Liver (tissue), 9 donors: ENCODE measurements around the gene MYH11. TPM values are rescaled to one million over a fixed set of nuclear protein-coding genes. Genes with fewer than 3 reads are reported as not detected.
"Not testable (repeated sequence)": the region's sequence is repeated elsewhere in the genome, so short reads cannot be mapped to it uniquely, and the experiment has no call there.

ENCODE experiments used
- DNase-seq: peaks from one replicate; pipeline ENCODE4 v3.0.0-alpha.2; 2017; ENCODE audit warnings: low spot score
- H3K27ac ChIP-seq, 2 donors: one replicate each; pipeline ENCODE4 v1.7.0; 2013; ENCODE audit warnings: inconsistent platforms in 2 of 2, low read length in 2 of 2, control low read depth in 1 of 2, low read depth in 1 of 2, mild to moderate bottlenecking in 1 of 2
- H3K27me3 ChIP-seq, 4 donors: one replicate each; pipeline versions ENCODE4 v1.6.1 to v1.7.0; 2013; ENCODE audit warnings: low read length in 3 of 4, inconsistent platforms in 1 of 4, mild to moderate bottlenecking in 1 of 4, moderate library complexity in 1 of 4; ENCODE audit not compliant: control insufficient read depth in 4 of 4, insufficient read depth in 4 of 4
- H3K36me3 ChIP-seq, 4 donors: one replicate each; pipeline versions ENCODE4 v1.6.1 to v1.7.0; 2013; ENCODE audit warnings: low read length in 3 of 4, mild to moderate bottlenecking in 3 of 4, low read depth in 1 of 4, moderate library complexity in 1 of 4; ENCODE audit not compliant: control insufficient read depth in 4 of 4, insufficient read depth in 3 of 4
- H3K4me1 ChIP-seq, 4 donors: one replicate each; pipeline versions ENCODE4 v1.6.1 to v1.7.0; 2013; ENCODE audit warnings: low read length in 3 of 4, mild to moderate bottlenecking in 3 of 4, moderate library complexity in 1 of 4; ENCODE audit not compliant: control insufficient read depth in 4 of 4, insufficient read depth in 4 of 4
- H3K4me3 ChIP-seq, 3 donors: one replicate each; pipeline versions ENCODE4 v1.6.1 to v1.7.0; 2013; ENCODE audit warnings: low read length in 3 of 3, control low read depth in 1 of 3, low read depth in 1 of 3, mild to moderate bottlenecking in 1 of 3
- H3K9ac ChIP-seq, 2 donors: one replicate each; pipeline ENCODE4 v1.7.0; 2013; ENCODE audit warnings: low read length in 2 of 2, mild to moderate bottlenecking in 2 of 2, moderate library complexity in 2 of 2, control low read depth in 1 of 2, low read depth in 1 of 2
- H3K9me3 ChIP-seq, 4 donors: one replicate each; pipeline versions ENCODE4 v1.6.1 to v1.7.0; 2013; ENCODE audit warnings: low read length in 3 of 4; ENCODE audit not compliant: control insufficient read depth in 4 of 4
- EGR1 ChIP-seq, 2 donors: IDR thresholded peaks; 2 replicates each; pipeline ENCODE4 v1.6.1; 2016 to 2018; ENCODE audit warnings: antibody characterized with exemption in 2 of 2, low read depth in 2 of 2
- FOXA1 ChIP-seq: IDR thresholded peaks from 2 replicates; pipeline ENCODE4 v1.6.1; 2016; ENCODE audit warnings: antibody characterized with exemption
- FOXA2 ChIP-seq: IDR thresholded peaks from 2 replicates; pipeline ENCODE4 v1.6.1; 2016; ENCODE audit warnings: antibody characterized with exemption
- GABPA ChIP-seq, 2 donors: IDR thresholded peaks in 1 of 2; conservative IDR thresholded peaks in 1 of 2; 2 replicates each; pipeline ENCODE4 v1.6.1; 2016; ENCODE audit warnings: antibody characterized with exemption in 2 of 2, mild to moderate bottlenecking in 1 of 2, moderate library complexity in 1 of 2
- HNF4A ChIP-seq, 2 donors: conservative IDR thresholded peaks; 2 replicates each; pipeline ENCODE4 v1.6.1; 2016; ENCODE audit warnings: antibody characterized with exemption in 2 of 2, mild to moderate bottlenecking in 2 of 2
- HNF4G ChIP-seq: IDR thresholded peaks from 2 replicates; pipeline ENCODE4 v1.6.1; 2016; ENCODE audit warnings: antibody characterized with exemption
- NR2F2 ChIP-seq: IDR thresholded peaks from 2 replicates; pipeline ENCODE4 v1.6.1; 2016; ENCODE audit warnings: antibody characterized with exemption
- RAD21 ChIP-seq, 2 donors: IDR thresholded peaks; 2 replicates each; pipeline ENCODE4 v1.6.1; 2016; ENCODE audit warnings: antibody characterized with exemption in 2 of 2, mild to moderate bottlenecking in 2 of 2
- RXRA ChIP-seq, 2 donors: IDR thresholded peaks; 2 replicates each; pipeline ENCODE4 v1.6.1; 2017 to 2018; ENCODE audit warnings: antibody characterized with exemption in 2 of 2, mild to moderate bottlenecking in 1 of 2
- SP1 ChIP-seq: IDR thresholded peaks from 2 replicates; pipeline ENCODE4 v1.6.1; 2018; ENCODE audit warnings: antibody characterized with exemption, mild to moderate bottlenecking
- TAF1 ChIP-seq: conservative IDR thresholded peaks from 2 replicates; pipeline ENCODE4 v1.6.1; 2016; ENCODE audit warnings: antibody characterized with exemption, mild to moderate bottlenecking
- YY1 ChIP-seq: IDR thresholded peaks from 2 replicates; pipeline ENCODE4 v1.6.1; 2016; ENCODE audit warnings: antibody characterized with exemption, mild to moderate bottlenecking
- WGBS: extraction: QIAGEN DNeasy Blood & Tissue Kit; methylation state at CpG from one replicate; pipeline ENCODE4 v1.1.7; 2013; 5-methylcytosine and 5-hydroxymethylcytosine counted together
- polyA plus RNA-seq, 2 donors: library from polyadenylated mRNA; stranded (reverse) in 1 of 2; unstranded in 1 of 2; fragments of 200-250 nt in 1 of 2; fragments of >200 nt in 1 of 2; fragmentation: Nextera tagmentation in 1 of 2; extraction: Ambion mirVana in 1 of 2; gene quantifications; one replicate each; pipeline versions ENCODE4 v1.2.1 to v1.2.3, GENCODE V29; 2013 to 2015
- total RNA-seq, 2 donors: library from RNA; depleted of rRNA; stranded (reverse); fragments of >200 nt; gene quantifications; one replicate each; pipeline ENCODE4 v1.2.3, GENCODE V29; 2014
- TF ChIP-seq, protein P1 (sequence below): IDR thresholded peaks from 2 replicates; pipeline ENCODE4 v1.6.1; 2016; ENCODE audit warnings: antibody characterized with exemption
- TF ChIP-seq, protein P2 (sequence below): IDR thresholded peaks from 2 replicates; pipeline ENCODE4 v1.6.1; 2016; ENCODE audit warnings: antibody characterized with exemption, mild to moderate bottlenecking
- TF ChIP-seq, protein P3 (sequence below): IDR thresholded peaks from 2 replicates; pipeline ENCODE4 v1.6.1; 2016; ENCODE audit warnings: antibody characterized with exemption
- TF ChIP-seq, protein P4 (sequence below): fragments of 150-350 bp; IDR thresholded peaks from 2 replicates; pipeline ENCODE4 v1.5.1; 2017; ENCODE audit warnings: improper control_type of control experiment, low read depth, low read length; ENCODE audit not compliant: missing input control
- TF ChIP-seq, protein P5 (sequence below): IDR thresholded peaks from 2 replicates; pipeline ENCODE4 v1.6.1; 2016; ENCODE audit warnings: antibody characterized with exemption
- donor health status: healthy.
- donor health status: healthy.
- donor health status: healthy.
- donor health status: healthy.
- donor health status: healthy.

MYH11 gene
- total and polyA plus RNA-seq, 4 donors = 0.51 to 33.7 (median 4.0) TPM

DNA sequence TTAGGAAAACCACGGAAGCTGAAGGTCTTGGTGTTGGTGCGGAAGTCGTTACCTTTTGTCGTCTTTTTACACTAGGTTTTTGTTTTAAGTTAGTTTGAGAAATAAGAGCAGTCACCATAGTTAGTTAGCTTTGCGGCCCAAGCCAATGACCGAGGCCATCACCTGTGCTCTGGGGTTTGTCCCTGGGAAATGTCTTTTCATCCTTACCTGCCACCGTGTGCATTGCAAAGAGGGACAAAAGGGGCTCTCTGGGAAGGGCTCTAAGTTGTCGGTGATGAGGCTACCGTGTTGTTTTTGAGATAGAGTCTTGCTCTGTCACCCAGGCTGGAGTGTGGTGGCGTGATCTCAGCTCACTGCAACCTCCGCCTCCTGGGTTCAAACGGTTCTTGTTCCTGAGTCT, 157.0 kb downstream of the MYH11 start:
- Histone ChIP-seq H3K4me1 (no peaks in the 10 kb centered on the region), H3K27me3 (no peaks in the 10 kb centered on the region), H3K9ac (no peak overlapping the region), H3K9me3 (no peaks in the 10 kb centered on the region), H3K4me3 (no peak overlapping the region), H3K36me3 (peaks cover 9 to 32% (median 12%) of the 10 kb centered on the region in 4 donors), H3K27ac (no peak overlapping the region)
- TF ChIP-seq HNF4A (conservative IDR thresholded peaks at IDR 0.05) (no peak), HNF4G (no peak), YY1 (no peak), SP1 (no peak), EGR1 (IDR thresholded peaks at IDR 0.05; ENCODE audit: low read depth in 2 of 2) (no peak), FOXA2 (no peak)
- no peak for DNase-seq
- 98% methylated on average over 12 of the region's 12 CpGs for WGBS

DNA sequence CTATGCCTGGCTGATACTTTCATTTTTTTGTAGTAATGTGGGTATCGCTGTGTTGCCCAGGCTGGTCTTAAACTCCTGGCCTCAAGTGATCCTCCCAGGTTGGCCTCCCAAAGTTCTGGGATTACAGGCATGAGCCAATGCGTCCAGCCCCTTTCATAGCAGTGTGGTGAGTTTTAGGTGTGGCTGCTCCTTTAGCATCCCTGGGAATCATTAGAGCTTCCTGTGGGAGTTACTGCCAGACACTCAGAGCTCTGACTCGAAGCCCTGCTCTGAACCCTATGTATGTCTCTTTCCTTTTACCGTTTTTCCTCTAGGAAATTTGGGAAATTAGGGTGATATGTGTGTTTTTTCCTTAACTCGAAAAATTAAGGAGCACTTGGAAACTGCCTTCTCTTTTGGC, 162.3 kb downstream of the MYH11 start:
- Histone ChIP-seq H3K27me3 (no peaks in the 10 kb centered on the region), H3K9me3 (no peaks in the 10 kb centered on the region), H3K27ac (no peak overlapping the region), H3K4me1 (no peaks in the 10 kb centered on the region), H3K4me3 (no peak overlapping the region), H3K36me3 (peaks cover 6 to 41% (median 17%) of the 10 kb centered on the region in 4 donors), H3K9ac (no peak overlapping the region)
- TF ChIP-seq NR2F2 (no peak), TAF1 (no peak), FOXA1 (no peak), RAD21 (IDR thresholded peaks at IDR 0.05) (no peak), HNF4G (no peak), HNF4A (conservative IDR thresholded peaks at IDR 0.05) (no peak), EGR1 (IDR thresholded peaks at IDR 0.05; ENCODE audit: low read depth in 2 of 2) (no peak), SP1 (no peak), GABPA (IDR thresholded peaks at IDR 0.05 in 1 of 2, conservative IDR thresholded peaks at IDR 0.05 in 1 of 2) (no peak), RXRA (IDR thresholded peaks at IDR 0.05) (no peak), YY1 (no peak), FOXA2 (no peak)
- TF ChIP-seq, protein P1, sequence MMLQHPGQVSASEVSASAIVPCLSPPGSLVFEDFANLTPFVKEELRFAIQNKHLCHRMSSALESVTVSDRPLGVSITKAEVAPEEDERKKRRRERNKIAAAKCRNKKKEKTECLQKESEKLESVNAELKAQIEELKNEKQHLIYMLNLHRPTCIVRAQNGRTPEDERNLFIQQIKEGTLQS = no peak
- TF ChIP-seq, protein P2, sequence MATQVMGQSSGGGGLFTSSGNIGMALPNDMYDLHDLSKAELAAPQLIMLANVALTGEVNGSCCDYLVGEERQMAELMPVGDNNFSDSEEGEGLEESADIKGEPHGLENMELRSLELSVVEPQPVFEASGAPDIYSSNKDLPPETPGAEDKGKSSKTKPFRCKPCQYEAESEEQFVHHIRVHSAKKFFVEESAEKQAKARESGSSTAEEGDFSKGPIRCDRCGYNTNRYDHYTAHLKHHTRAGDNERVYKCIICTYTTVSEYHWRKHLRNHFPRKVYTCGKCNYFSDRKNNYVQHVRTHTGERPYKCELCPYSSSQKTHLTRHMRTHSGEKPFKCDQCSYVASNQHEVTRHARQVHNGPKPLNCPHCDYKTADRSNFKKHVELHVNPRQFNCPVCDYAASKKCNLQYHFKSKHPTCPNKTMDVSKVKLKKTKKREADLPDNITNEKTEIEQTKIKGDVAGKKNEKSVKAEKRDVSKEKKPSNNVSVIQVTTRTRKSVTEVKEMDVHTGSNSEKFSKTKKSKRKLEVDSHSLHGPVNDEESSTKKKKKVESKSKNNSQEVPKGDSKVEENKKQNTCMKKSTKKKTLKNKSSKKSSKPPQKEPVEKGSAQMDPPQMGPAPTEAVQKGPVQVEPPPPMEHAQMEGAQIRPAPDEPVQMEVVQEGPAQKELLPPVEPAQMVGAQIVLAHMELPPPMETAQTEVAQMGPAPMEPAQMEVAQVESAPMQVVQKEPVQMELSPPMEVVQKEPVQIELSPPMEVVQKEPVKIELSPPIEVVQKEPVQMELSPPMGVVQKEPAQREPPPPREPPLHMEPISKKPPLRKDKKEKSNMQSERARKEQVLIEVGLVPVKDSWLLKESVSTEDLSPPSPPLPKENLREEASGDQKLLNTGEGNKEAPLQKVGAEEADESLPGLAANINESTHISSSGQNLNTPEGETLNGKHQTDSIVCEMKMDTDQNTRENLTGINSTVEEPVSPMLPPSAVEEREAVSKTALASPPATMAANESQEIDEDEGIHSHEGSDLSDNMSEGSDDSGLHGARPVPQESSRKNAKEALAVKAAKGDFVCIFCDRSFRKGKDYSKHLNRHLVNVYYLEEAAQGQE = no peak
- TF ChIP-seq, protein P3, sequence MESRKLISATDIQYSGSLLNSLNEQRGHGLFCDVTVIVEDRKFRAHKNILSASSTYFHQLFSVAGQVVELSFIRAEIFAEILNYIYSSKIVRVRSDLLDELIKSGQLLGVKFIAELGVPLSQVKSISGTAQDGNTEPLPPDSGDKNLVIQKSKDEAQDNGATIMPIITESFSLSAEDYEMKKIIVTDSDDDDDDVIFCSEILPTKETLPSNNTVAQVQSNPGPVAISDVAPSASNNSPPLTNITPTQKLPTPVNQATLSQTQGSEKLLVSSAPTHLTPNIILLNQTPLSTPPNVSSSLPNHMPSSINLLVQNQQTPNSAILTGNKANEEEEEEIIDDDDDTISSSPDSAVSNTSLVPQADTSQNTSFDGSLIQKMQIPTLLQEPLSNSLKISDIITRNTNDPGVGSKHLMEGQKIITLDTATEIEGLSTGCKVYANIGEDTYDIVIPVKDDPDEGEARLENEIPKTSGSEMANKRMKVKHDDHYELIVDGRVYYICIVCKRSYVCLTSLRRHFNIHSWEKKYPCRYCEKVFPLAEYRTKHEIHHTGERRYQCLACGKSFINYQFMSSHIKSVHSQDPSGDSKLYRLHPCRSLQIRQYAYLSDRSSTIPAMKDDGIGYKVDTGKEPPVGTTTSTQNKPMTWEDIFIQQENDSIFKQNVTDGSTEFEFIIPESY = no peak
- TF ChIP-seq, protein P4, sequence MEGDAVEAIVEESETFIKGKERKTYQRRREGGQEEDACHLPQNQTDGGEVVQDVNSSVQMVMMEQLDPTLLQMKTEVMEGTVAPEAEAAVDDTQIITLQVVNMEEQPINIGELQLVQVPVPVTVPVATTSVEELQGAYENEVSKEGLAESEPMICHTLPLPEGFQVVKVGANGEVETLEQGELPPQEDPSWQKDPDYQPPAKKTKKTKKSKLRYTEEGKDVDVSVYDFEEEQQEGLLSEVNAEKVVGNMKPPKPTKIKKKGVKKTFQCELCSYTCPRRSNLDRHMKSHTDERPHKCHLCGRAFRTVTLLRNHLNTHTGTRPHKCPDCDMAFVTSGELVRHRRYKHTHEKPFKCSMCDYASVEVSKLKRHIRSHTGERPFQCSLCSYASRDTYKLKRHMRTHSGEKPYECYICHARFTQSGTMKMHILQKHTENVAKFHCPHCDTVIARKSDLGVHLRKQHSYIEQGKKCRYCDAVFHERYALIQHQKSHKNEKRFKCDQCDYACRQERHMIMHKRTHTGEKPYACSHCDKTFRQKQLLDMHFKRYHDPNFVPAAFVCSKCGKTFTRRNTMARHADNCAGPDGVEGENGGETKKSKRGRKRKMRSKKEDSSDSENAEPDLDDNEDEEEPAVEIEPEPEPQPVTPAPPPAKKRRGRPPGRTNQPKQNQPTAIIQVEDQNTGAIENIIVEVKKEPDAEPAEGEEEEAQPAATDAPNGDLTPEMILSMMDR = no peak
- TF ChIP-seq, protein P5, sequence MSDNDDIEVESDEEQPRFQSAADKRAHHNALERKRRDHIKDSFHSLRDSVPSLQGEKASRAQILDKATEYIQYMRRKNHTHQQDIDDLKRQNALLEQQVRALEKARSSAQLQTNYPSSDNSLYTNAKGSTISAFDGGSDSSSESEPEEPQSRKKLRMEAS = no peak
- 98% methylated on average over 5 of the region's 5 CpGs for WGBS
- DNase-seq = no peak

DNA sequence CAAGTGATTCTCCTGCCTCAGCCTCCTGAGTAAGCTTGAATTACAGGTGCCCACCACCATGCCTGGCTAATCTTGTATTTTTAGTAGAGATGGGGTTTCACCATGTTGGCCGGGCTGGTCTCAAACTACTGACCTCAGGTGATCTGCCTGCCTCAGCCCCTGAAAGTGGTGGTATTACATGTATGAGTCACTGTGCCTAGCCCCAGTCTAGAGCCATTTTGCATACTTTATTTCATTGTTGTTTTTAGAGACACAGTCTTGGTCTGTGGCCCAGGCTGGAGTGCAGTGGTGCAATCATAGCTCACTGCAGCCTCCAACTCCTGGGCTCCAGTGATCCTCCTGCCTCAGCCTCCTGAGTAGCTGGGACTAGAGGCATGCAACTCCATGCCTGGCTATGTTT, 164.3 kb downstream of the MYH11 start:
- WGBS = 93% methylated on average over 1 of the region's 1 CpG
- peaks cover 6 to 34% (median 16%) of the 10 kb centered on the region in 4 donors for H3K36me3 ChIP-seq
- not testable (repeated sequence) for H3K27ac ChIP-seq, H3K4me1 ChIP-seq, H3K9ac ChIP-seq, H3K27me3 ChIP-seq, H3K9me3 ChIP-seq, H3K4me3 ChIP-seq, DNase-seq
